ENCODE results near the gene ADAM19. TPM values are rescaled to one million over a fixed set of nuclear protein-coding genes. Genes with fewer than 3 reads are reported as not detected.

ADAM19 gene
- total and polyA plus RNA-seq, 2 experiments from 2014 or later = 9.1 to 13.2 TPM

DNA sequence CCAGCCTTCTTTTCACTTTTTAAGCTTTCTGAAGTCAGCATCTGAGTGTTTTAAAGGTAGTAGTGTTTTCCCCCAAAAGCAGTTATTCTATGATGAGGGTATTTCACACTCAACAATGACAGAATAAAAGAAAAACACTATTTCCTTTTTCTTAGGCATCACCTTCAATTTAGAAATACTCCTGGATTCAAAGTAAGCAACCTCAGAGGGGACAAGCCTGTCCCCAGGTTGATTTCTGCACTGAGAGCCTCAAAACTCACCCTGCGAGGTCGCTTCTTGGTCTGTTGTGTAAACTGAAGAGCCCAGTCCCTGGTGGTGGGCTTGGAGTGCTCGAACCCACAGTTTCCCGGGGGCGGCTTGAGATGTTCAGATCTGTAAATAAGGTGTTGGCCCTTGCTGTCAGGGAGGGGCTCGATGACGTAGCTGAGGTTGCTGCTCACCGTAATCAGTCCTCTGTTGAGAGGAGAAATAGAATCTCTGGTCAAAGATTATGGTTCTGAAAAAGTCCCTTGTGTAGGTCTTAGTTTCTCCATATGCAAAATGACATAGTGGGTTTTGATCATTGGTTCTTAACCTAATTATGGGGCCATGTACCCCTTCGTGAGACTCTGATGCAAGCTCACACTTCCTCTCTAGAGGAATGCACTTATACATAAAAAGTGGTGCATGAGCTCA is 55.9 kb downstream of the ADAM19 start (continued):
- no peak for TF ChIP-seq CTCF (conservative IDR thresholded peaks at IDR 0.05; ENCODE audit: low read depth in 2 of 2)
- TF ChIP-seq, protein P1, sequence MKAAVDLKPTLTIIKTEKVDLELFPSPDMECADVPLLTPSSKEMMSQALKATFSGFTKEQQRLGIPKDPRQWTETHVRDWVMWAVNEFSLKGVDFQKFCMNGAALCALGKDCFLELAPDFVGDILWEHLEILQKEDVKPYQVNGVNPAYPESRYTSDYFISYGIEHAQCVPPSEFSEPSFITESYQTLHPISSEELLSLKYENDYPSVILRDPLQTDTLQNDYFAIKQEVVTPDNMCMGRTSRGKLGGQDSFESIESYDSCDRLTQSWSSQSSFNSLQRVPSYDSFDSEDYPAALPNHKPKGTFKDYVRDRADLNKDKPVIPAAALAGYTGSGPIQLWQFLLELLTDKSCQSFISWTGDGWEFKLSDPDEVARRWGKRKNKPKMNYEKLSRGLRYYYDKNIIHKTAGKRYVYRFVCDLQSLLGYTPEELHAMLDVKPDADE (IDR thresholded peaks at IDR 0.05) = no peak
- no peak for TF ChIP-seq NANOG (IDR thresholded peaks at IDR 0.05; ENCODE audit: borderline replicate concordance)
- no peak for TF ChIP-seq ZNF331 (CRISPR knock-in tag; IDR thresholded peaks at IDR 0.05; ENCODE audit: low read depth)
- TF ChIP-seq REST (IDR thresholded peaks at IDR 0.05; ENCODE audit: unreplicated experiment) = no peak
- no peak for TF ChIP-seq POLR2AphosphoS5 (IDR thresholded peaks at IDR 0.05; ENCODE audit: low read depth)
- TF ChIP-seq STAT1 (IDR thresholded peaks at IDR 0.05; ENCODE audit: unreplicated experiment) = no peak
- TF ChIP-seq EZH2phosphoT487 (IDR thresholded peaks at IDR 0.05; ENCODE audit: unreplicated experiment) = no peak

- Histone ChIP-seq H3K79me2 (replicated peaks; ENCODE audit: insufficient read depth) (no peaks in the 10 kb centered on the region), H4K20me1 (replicated peaks; ENCODE audit: insufficient read depth) (no peaks in the 10 kb centered on the region), H3K27ac (ENCODE audit: low read depth) (no peak overlapping the region), H3F3A (replicated peaks; ENCODE audit: low read depth) (no peaks in the 10 kb centered on the region), H3K4me2 (no peak overlapping the region), H3K9me2 (ENCODE audit: insufficient read depth) (peaks cover 6% of the 10 kb centered on the region; the same call in 1 of the 2 replicates), H3K4me3 (no peak overlapping the region), H3K4me1 (ENCODE audit: insufficient read depth) (no peaks in the 10 kb centered on the region), H2AFZ (no peak overlapping the region), H3K27me3 (ENCODE audit: insufficient read depth) (no peaks in the 10 kb centered on the region), H3K36me3 (ENCODE audit: insufficient read depth) (no peaks in the 10 kb centered on the region)
- DNase-seq (ENCODE audit: low spot score) (no peak), ATAC-seq (no peak)
- no peak overlapping the region for H3K27ac Mint-ChIP-seq
- H3K27me3 Mint-ChIP-seq (ENCODE audit: insufficient read depth, low read depth, poor library complexity) = peaks cover 4% of the 10 kb centered on the region
- TF ChIP-seq ZNF331 (CRISPR knock-in tag; IDR thresholded peaks at IDR 0.05; ENCODE audit: low read depth) (no peak), EZH2phosphoT487 (IDR thresholded peaks at IDR 0.05; ENCODE audit: unreplicated experiment) (no peak), CTCF (conservative IDR thresholded peaks at IDR 0.05; ENCODE audit: low read depth in 2 of 2) (no peak), REST (IDR thresholded peaks at IDR 0.05; ENCODE audit: unreplicated experiment) (no peak)
- no peaks in the 10 kb centered on the region for H3K4me1 Mint-ChIP-seq
- no peaks in the 10 kb centered on the region for H3K9me3 Mint-ChIP-seq
- no peaks in the 10 kb centered on the region for H3K36me3 Mint-ChIP-seq (ENCODE audit: low read depth)
- H3K4me3 Mint-ChIP-seq = no peak overlapping the region
Measured at GRCh38 chr5:157518963-157519362, 56.6 kb downstream of the ADAM19 start.

Measured in GM23338 (cell line).